Measurements from ENCODE around the gene CLDN5. TPM values are rescaled to one million over a fixed set of nuclear protein-coding genes. Genes with fewer than 3 reads are reported as not detected.

Gene CLDN5, protein sequence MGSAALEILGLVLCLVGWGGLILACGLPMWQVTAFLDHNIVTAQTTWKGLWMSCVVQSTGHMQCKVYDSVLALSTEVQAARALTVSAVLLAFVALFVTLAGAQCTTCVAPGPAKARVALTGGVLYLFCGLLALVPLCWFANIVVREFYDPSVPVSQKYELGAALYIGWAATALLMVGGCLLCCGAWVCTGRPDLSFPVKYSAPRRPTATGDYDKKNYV
- 100 to 1,000 TPM in 1 of 4 donors, 10 to 100 TPM in 3; 38.3 to 129 (median 73.2) TPM for total RNA-seq
- polyA plus RNA-seq: 10 to 100 TPM in 2 of 3 donors, 1 to 10 TPM in 1; 3.5 to 63.3 (median 21.6) TPM

DNA sequence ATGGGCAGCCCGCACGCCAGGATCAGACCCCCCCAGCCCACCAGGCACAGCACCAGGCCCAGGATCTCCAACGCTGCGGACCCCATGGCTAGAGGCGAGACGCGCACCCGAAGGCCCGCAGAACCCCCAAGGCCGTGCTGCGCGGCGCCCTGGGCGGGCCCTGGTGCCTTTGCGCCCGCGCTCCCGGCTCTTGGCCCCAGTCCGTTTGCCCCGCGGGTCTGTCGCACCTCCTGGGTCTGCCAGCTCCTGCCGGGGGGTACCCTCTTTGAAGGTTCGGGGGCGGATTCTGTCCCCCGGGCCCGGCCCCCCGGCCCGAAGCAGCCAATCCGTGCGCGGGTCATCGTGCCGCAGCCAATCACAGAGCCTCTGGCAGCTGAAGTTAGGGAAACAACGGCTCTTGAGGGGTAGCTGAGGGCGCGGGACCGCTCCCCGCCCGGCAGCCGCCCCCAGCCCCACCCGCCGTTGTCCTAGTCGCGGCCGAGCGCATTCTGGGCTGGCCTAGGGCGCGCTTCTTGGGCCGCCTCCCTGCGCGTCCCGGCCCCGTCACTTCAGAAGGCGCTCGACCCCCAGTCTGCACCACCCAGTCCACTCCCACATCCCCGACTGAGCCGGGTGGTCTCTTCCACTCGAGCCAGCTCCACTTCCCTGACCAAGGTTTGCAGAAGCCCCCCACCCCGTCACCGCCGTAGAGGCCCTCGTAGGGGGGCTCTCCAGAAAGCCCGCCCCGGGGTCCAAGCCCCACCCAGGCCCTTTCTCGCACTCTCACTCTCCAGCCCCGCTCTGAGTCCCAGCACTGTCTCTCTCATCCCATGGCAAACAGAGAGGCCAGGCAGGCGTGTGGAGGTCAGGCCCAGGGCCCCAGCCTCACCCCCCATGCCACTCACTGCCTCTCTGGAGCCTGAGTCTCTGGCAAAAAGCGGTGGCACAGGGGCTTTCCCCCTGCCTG lies at the start of gene CLDN5:
CLDN5 (minus strand) TSS at position 241 of the 946 bp plus-strand sequence; CDS start at position 86, 155 bp downstream.
- intact Hi-C loops (cut with DNase I): no loop called here
- peak within 1 kb of the TSS; percentile 12 to 40 (median 33) for H3K4me3 ChIP-seq
- H3K9me3 ChIP-seq: no peaks in the 10 kb centered on the region
- 5 to 7% methylated on average over 69 of the region's 69 CpGs for WGBS, 2 donors
- peaks cover 22 to 60% (median 46%) of the 10 kb centered on the region in 3 donors for H3K27me3 ChIP-seq
- no peak for DNase-seq
- no peak for TF ChIP-seq EP300 (IDR thresholded peaks at IDR 0.05)
- TF ChIP-seq POLR2AphosphoS5 (IDR thresholded peaks at IDR 0.05): peak in 3 of 4 donors; percentile 44 to 70 (median 65)
- peaks cover 0 to 19% (median 15%) of the 10 kb centered on the region in 4 donors for H3K4me1 ChIP-seq
- H3K36me3 ChIP-seq: no peaks in the 10 kb centered on the region
- peak within 1 kb of the TSS; percentile 31 to 68 (median 46) for H3K27ac ChIP-seq

DNA sequence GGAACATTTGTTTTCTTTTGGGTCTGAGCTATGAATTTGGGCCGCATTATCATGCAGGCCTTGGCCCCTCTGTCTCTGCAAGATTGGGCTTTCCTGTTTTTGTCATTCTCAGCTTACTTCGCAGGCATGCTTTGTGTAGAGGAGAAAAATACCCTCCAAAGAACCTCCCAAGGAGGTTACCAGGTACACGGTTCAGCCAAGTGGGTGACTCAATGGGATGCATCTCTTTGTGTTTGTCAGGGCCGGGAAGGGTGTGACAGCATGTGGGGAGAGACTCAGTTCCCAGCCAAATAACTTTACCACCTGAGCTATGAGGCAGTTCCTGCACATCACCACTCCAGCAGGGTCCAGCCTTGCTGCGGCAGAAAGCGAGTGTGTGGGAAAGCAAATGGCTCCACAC lies 47.8 kb upstream of the CLDN5 start:
- H3K4me1 ChIP-seq: no peaks in the 10 kb centered on the region
- intact Hi-C loops (cut with DNase I): no loop called here
- TF ChIP-seq POLR2A (IDR thresholded peaks at IDR 0.05) (no peak), POLR2AphosphoS5 (IDR thresholded peaks at IDR 0.05) (peak in 1 of 4 donors; percentile 32)
- no peak overlapping the region for H3K4me3 ChIP-seq
- DNase-seq: no peak
- WGBS, 2 donors: 82 to 84% methylated on average over 6 of the region's 6 CpGs
- H3K27ac ChIP-seq: peak overlapping the region in 1 of 4 donors; percentile 15
- no peaks in the 10 kb centered on the region for H3K36me3 ChIP-seq
- H3K27me3 ChIP-seq: peaks cover 0 to 16% (median 0%) of the 10 kb centered on the region in 3 donors
- H3K9me3 ChIP-seq: no peaks in the 10 kb centered on the region

DNA sequence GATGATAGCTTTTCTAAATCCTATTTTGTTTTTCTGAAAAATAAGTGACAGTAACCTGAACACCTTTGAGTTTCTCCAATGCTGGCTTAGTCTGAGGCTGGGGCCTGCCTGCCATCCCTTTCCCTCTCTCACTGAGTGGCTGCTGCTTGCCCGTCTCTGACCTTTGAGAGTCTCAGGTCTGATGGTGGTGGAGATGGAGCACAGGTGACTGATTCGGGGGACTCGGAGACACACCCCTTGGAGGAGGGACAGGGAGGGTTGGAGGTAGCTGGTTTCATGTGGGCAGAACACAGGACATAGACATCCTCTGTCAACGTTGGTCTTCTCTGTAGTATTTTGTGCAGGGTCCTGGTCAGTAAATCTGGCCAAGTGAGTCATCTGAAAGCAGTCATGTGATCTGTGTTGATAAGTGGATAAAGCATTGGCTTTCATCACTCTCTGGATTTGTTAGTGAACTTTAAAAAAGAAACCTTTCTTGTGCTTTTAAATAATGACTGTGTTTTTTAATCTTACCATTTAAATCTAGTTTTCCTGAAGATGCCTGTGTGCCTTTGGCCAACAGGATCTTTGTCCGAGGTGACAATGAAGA lies 47.1 kb upstream of the CLDN5 start:
- WGBS, 2 donors: 67 to 78% methylated on average over 5 of the region's 5 CpGs
- Histone ChIP-seq H3K4me3 (no peak overlapping the region), H3K4me1 (no peaks in the 10 kb centered on the region), H3K9me3 (no peaks in the 10 kb centered on the region), H3K27me3 (peaks cover 0 to 17% (median 0%) of the 10 kb centered on the region in 3 donors), H3K36me3 (no peaks in the 10 kb centered on the region), H3K27ac (peak overlapping the region in 1 of 4 donors; percentile 15)
- DNase-seq: no peak
- intact Hi-C loops (cut with DNase I): no loop called here
- no peak for TF ChIP-seq EP300 (IDR thresholded peaks at IDR 0.05)
- TF ChIP-seq, protein P1, sequence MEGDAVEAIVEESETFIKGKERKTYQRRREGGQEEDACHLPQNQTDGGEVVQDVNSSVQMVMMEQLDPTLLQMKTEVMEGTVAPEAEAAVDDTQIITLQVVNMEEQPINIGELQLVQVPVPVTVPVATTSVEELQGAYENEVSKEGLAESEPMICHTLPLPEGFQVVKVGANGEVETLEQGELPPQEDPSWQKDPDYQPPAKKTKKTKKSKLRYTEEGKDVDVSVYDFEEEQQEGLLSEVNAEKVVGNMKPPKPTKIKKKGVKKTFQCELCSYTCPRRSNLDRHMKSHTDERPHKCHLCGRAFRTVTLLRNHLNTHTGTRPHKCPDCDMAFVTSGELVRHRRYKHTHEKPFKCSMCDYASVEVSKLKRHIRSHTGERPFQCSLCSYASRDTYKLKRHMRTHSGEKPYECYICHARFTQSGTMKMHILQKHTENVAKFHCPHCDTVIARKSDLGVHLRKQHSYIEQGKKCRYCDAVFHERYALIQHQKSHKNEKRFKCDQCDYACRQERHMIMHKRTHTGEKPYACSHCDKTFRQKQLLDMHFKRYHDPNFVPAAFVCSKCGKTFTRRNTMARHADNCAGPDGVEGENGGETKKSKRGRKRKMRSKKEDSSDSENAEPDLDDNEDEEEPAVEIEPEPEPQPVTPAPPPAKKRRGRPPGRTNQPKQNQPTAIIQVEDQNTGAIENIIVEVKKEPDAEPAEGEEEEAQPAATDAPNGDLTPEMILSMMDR (IDR thresholded peaks at IDR 0.05): no peak
- TF ChIP-seq POLR2AphosphoS5 (IDR thresholded peaks at IDR 0.05): no peak
- TF ChIP-seq POLR2A (IDR thresholded peaks at IDR 0.05): no peak

DNA sequence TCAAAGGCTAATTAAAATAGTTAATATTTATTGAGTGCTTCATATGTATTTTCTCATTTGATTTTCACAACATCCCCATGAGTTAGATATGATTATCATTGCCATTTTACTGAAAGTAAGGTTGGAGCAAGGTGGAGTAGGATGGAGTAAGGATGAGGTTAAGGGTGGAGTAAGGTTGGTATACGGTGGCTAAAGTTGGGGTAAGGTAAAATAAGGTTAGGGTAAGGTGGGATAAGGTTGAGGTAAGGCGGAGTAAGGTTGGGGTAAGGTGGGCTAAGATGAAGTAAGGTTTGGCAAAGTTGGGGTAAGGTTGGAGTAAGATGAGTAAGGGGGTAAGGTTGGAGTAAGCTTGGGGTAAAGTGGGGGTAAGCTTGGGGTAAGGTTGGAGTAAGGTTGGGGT lies 45.8 kb upstream of the CLDN5 start:
- no peak for DNase-seq
- no peaks in the 10 kb centered on the region for H3K9me3 ChIP-seq
- TF ChIP-seq, protein P1 (IDR thresholded peaks at IDR 0.05): no peak
- TF ChIP-seq POLR2A (IDR thresholded peaks at IDR 0.05) (no peak), POLR2AphosphoS5 (IDR thresholded peaks at IDR 0.05) (no peak), EP300 (IDR thresholded peaks at IDR 0.05) (no peak)
- peaks cover 0 to 25% (median 8%) of the 10 kb centered on the region in 3 donors for H3K27me3 ChIP-seq
- 90 to 92% methylated on average over 2 of the region's 2 CpGs for WGBS, 2 donors
- H3K27ac ChIP-seq: no peak overlapping the region
- intact Hi-C loops (cut with DNase I): no loop called here
- no peak overlapping the region for H3K4me3 ChIP-seq
- H3K4me1 ChIP-seq: no peaks in the 10 kb centered on the region
- no peaks in the 10 kb centered on the region for H3K36me3 ChIP-seq

DNA sequence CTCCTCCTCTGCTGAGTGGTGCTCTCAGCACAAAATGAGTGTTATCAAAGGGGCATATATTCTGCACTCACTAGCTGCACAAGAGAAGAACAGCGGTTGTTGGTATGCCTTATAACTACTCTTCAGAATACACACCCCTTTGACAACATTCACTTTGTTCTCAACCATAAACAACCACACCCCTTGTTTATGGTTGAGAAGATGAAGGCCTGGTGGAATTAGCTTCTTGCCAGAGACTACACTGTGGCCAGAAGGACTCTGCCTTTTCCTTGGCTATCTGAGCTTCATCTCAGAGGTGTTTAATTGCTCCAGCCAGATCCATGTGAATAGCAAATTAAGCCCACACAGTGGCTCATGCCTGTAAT lies 45.0 kb upstream of the CLDN5 start:
- TF ChIP-seq EP300 (IDR thresholded peaks at IDR 0.05): no peak
- TF ChIP-seq, protein P1 (IDR thresholded peaks at IDR 0.05): no peak
- TF ChIP-seq POLR2A (IDR thresholded peaks at IDR 0.05): no peak
- TF ChIP-seq POLR2AphosphoS5 (IDR thresholded peaks at IDR 0.05): no peak
- intact Hi-C loops (cut with DNase I): no loop called here
- Histone ChIP-seq H3K27ac (no peak overlapping the region), H3K4me3 (no peak overlapping the region), H3K36me3 (no peaks in the 10 kb centered on the region), H3K27me3 (peaks cover 0 to 24% (median 8%) of the 10 kb centered on the region in 3 donors), H3K4me1 (no peaks in the 10 kb centered on the region), H3K9me3 (no peaks in the 10 kb centered on the region)
- no peak for DNase-seq
- 13 to 70% methylated on average over 1 of the region's 1 CpG for WGBS, 2 donors

Data from sigmoid colon (tissue), 7 donors.